Activated T-cell treated with anti-CD3 and anti-CD28 coated beads for 4 hours (primary cell): Measurements from ENCODE around the gene USO1.
"Not testable (repeated sequence)": the region's sequence is repeated elsewhere in the genome, so short reads cannot be mapped to it uniquely, and the experiment has no call there.

Experiments
- DNase-seq: peaks from one replicate; pipeline ENCODE4 v3.0.0-alpha.2; 2020

The USO1 gene

DNA sequence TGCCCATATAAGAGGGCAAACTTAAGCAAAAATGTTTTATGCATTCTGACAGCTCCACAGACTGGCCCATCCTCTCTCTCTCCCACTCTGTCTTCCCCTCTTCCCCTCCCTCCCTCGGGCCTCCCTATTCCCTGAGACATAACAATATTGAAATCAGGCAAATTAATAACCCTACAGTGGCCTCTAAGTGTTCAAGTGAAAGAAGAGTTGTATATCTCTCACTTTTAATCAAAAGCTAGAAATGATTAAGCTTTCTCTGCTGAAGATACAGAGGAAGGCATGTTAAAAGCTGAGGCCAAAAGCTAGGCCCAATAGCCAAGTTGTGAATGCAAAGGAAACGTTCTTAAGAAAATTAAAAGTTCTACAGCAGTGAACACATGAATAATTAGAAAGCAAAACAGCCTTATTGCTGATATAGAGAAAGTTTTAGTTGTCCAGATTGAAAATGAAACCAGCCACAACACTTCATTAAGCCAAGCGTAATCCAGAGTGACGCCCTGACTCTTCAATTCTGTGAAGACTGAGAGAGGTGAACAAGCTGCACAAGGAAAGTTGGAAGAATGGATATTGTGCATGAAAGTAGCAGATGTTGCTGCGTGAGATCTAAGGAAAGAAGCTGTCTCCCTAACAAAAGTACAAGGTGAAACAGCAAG, 54.9 kb downstream of the USO1 start:
- no peak for DNase-seq

DNA sequence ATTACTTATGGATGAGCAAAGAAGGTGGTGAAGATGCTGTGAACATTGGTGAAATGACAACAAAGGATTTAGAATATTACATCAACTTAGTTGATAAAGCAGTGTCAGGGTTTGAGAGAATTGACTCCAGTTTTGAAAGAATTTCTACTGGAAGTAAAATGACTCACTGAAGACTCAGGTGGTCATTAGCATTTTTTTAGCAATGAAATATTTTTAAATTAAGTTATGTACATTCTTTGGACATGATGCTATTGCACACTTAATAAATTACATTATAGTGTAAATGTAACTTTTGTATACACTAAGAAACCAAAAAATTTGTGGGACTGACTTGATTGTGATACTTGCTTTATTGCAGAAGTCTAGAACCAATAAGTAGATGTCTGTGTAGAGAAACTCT, 56.9 kb downstream of the USO1 start:
- no peak for DNase-seq

DNA sequence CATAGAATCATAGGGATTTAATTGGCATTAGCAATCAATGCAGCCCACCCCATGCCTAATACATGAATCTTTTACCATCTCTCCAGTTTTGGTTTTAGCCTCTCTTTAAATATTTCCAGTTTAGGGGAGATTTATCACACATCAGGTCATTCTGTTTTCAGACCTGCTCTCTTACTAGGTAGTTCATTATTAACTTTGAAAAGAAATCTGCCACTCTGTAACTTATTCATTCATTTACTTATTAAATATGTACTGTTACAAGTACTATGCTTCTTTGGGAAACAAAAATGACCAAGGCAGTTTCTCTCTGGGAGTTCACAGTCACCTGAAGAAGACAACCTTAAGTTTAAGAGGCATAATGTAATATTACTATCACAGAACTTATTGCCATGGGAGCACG, 62.1 kb downstream of the USO1 start:
- no peak for DNase-seq

DNA sequence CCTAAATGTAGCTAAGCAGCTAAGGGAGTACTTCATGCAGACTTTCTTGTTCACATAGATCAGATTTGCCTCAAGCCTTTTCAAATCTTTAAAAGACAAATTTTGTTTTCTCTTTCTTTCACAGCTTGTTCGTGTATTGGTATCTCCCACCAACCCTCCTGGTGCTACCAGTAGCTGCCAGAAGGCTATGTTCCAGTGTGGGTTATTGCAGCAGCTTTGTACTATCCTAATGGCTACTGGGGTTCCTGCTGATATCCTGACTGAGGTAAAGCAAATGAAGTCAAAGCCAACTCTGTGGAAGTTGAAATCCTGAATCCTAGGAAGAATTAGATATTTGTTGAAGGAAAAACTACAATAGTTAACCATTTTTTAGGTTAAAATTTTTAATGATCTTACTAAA, 62.6 kb downstream of the USO1 start:
- no peak for DNase-seq

DNA sequence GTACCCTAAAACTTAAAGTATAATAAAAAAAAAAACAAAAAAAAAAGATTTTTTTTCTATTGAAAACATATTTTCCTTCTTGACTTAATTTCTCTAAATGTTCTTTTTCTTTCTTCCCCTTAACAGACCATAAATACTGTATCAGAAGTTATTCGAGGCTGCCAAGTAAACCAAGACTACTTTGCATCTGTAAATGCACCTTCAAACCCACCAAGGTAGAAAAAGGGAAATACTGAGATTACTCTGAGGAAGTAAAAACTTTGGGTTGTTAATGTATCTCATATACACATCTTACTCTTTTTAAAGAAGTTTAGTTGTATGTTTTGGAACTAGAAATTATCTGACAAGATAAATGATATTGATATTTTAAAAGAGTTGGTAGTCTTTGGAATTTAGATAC, 65.6 kb downstream of the USO1 start:
- DNase-seq = no peak

DNA sequence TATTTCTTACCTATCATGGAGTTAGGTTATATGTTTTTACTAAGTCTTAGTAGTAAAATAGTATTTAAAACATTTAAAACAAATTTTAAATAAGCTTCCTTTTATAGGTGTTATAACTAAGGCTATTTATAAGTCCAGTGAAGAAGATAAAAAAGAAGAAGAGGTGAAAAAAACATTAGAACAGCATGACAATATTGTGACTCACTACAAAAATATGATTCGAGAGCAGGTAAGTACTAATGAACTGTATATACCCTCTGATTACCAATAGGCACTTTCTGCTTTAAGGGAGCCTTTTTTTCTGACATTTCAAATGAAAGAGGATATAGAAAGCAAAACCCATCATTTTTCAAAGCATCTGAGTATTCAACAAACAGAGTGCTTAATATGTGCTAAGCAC, 76.6 kb downstream of the USO1 start:
- no peak for DNase-seq

DNA sequence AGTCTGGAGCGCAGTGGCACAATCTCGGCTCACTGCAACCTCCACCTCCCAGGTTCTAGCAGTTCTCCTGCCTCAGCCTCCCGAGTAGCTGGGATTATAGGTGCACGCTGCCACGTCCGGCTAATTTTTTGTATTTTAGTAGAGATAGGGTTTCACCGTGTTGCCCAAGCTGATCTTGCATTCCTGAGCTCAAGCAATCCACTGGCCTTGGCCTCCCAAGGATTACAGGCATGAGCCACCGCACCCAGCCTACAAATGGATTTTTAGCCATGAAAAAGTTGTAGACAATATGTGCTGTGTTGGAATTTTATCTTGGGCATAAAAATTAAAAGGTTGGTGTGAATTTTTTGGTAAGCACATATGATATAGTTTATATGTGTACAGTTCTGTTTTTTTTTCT, 81.7 kb downstream of the USO1 start:
- not testable (repeated sequence) for DNase-seq

DNA sequence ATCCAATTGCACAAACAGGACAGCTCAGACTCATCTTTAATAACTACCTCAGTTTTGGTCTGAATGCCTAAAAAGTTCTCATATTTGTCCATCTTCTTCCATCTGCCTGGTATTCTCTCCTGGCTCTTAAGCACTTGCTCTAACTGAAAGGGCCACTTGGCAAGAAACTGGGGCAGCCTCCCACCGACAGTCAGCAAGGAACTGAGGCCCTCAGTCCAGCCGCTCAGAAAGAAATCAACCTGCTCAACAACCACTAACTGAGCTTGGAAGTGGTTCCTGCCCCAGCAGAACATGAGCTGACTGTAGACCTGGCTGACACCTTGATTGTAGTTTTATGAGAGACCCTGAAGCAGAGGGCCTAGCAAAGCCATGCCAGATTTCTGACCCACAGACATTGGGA, 93.5 kb downstream of the USO1 start:
- no peak for DNase-seq

DNA sequence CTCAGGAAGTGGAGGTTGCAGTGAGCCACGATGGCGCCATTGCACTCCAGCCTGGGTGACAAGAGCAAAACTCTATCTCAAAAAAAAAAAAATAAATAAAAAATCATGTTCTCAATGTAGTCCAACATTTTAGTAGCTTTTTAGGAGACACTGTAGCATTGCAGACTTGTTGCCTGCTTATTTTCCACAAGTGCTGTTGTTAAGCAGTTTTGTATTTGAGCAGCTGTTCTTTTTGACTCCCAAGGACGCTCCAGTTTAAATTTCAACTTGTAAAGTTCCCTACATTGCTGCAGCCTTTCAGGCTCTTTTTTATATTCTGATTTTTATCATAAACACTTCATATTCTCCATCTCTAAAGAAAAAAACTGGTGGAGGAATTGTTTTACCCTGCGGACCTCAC, 94.7 kb downstream of the USO1 start:
- no peak for DNase-seq

DNA sequence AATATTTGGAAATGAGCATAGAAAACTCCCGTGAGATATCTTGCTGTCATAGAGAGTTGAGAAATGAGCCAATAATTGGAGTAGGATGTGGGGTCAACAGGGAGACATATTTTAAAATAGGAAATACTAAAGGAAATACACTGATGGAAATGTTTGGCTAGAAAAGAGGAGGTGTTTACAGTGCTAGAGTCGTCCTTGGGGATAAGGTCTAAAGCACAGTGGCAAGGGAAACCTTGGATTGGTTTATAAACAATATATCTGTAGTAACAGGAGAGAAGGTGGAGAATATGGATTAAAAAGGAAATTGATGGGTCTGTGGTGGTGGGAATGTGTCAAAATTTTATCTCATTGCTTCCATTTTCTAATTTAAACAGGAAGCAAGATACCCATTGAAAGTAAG, 95.8 kb downstream of the USO1 start:
- no peak for DNase-seq

DNA sequence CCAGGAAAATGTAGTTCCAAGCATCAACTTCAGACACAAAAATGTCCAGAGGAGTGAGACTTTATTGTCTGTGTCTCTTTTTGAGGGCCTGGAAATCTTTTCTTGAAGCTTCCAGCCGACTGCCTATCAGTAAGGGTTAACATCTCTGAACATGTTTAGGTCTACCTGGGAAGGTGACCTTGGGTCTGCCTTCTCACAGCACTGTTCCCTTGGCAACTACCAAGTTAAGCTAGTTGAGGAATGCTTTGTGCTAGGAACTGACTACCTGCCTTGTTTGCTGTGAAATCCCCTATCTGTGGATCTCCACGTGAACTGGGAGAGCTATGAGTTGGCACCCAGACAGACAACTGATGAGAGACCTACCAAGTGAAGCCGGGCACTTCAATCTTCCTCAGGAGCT, 96.3 kb downstream of the USO1 start:
- DNase-seq = no peak

DNA sequence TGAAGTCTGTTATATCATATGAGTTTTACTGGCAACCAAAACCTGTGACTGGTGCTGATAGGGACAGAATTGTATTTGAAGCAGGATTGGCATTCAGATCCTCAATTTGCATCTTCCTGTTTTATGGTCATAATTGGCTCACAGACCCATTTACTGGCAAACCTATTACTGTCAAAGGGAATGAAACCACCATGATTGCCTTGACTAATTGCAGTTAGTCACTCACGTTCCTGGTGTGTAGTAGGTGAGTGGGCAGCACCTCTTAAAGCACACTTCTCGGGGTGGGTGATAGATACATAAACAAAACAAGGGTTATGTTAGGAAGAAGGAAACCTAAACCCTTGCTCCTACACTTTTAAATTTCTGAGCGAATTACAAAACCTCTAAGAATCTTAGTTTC, 96.8 kb downstream of the USO1 start:
- no peak for DNase-seq

DNA sequence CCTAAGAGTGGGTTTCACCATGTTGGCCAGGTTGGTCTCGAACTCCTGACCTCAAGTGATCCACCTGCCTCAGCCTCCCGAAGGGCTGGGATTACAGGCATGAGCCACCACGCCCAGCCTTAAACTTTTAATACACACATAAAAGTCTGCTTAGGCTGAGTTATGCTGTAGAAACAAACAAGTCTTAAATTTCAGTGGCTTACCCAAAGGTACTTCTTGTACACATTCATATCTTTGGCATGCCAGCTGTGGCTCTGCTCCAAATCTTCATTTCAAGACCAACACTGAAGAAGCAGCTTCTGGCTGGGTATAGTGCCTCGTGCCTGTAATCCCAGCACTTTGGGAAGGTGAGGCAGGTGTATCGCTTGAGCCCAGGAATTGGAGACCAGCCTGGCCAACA, 97.6 kb downstream of the USO1 start:
- no peak for DNase-seq

DNA sequence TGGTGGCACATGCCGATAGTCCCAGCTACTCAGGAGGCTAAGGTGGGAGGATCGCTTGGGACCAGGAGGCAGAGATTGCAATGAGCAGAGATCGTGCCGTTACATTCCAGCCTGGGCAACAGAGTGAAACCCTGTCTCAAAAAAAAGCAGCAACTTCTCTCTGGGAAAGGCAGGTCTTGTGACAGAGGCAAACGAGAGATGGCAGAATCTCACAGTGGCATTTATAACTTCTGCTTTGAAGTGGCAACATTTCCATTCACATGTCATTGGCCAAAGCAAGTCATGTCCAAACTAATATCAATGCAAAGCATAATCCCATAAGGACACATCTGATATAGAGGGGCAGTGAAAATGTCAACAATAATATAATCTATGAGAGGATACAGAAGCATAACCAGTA, 98.0 kb downstream of the USO1 start:
- no peak for DNase-seq

DNA sequence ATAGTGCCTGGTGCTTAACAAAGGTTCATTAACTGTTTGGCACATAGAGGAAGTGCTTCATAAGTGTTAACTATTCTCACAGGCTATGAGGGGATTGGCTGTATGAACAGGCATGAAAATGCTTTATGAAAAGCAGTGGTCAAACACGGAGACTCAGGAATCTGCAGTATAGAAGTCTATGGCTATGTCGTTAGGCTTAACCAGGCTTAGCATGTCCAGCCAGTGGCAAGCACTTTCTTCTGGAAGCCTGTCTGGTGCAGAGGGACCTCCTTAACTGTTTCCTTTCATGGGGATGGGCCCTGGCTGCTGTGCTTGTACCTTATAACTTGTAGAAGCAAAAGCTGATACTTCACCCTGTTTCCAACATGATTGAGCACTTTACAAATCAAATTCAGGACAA, 99.4 kb downstream of the USO1 start:
- DNase-seq = no peak

DNA sequence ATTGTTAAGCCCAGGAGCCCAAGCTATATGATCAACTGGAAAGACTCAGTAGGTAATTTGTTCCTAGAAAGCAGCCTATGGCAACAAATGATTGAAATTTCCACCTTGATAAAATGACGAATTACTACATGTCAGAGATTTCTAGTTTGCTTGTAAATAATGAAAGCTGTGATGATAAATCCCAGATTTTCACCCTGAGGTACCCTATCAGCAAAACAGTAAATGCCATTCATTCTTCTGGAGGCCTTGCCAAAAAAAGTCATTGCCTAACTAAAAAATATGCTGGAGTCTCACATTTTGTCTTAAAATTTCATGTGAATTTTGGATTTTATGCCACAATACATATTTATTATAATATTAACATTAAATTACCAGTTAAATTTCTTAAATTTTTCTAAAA, 106.5 kb downstream of the USO1 start:
- no peak for DNase-seq

DNA sequence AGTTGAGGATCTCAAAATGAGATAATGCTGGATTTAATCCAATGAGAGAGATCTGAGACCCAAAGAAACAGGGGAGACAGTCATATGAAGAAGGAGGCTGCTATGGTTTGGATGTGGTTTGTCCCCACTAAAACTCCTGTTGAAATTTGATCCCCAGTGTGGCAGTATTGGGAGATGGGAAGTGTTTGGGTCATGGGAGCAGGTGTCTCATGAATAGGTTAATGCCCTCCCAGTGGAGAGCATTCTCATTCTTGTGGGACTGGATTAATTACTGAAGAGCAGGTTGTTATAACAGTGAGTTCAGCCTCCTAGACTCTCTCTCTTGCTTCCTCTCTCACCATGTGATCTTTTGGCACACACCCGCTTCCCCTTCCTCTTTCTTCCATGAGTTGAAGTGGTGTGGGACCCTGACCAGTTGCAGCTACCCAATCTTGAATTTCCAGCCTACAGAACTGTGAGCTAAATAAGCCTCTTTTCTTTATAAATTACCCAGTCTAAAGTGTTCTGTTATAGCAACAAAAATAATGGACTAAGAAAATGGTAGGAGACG, 107.6 kb downstream of the USO1 start:
- DNase-seq = no peak

DNA sequence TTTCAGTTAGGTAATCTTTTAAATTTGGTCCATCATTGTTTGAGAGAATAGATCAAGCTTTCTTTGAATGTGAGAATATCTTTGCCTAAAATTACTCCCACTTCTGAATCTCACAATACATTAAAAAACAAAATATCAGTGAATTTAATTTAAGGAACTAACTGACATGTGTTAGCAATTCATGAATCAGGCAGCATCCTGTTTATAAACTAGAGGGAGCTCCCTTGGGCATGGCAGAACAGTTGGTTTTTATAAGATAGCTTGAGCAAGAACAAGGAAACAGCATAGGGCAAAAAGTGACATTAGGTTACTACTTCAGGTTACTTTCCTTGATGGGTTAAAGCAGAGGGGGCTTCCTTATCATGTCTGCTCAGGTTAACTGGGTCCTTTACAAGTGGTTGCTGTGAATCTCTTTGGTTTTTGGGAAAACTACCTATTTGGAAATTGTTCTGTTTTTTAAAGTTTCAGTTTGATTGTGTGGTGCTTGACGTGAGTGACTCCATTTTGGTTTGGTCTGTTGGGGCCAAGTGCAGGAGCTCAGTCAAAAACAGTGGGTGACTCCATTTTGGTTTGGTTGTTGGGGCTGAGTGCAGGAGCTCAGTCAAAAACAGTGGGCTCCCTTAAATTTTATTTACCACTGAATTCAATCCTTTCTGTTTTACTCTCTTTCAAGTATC, 109.9 kb downstream of the USO1 start:
- DNase-seq = no peak

DNA sequence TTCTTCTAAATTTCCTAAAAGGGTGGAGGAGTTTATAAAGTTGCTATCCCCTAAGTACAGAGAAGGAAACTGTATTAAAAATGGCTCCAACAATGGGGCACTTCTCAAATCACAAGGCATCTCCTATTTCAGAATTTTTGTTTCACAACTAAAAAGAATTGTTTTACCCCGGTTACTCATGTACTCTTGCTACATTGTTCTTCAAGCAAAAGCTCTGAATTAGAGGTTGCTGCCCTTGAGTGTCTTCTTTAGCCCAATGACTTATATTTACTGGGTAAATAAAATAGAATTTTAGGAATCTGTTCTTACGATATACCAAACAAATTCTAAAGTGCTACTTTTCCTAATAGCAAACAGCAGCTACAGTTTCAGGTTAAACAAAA, 110.4 kb downstream of the USO1 start:
- no peak for DNase-seq

DNA sequence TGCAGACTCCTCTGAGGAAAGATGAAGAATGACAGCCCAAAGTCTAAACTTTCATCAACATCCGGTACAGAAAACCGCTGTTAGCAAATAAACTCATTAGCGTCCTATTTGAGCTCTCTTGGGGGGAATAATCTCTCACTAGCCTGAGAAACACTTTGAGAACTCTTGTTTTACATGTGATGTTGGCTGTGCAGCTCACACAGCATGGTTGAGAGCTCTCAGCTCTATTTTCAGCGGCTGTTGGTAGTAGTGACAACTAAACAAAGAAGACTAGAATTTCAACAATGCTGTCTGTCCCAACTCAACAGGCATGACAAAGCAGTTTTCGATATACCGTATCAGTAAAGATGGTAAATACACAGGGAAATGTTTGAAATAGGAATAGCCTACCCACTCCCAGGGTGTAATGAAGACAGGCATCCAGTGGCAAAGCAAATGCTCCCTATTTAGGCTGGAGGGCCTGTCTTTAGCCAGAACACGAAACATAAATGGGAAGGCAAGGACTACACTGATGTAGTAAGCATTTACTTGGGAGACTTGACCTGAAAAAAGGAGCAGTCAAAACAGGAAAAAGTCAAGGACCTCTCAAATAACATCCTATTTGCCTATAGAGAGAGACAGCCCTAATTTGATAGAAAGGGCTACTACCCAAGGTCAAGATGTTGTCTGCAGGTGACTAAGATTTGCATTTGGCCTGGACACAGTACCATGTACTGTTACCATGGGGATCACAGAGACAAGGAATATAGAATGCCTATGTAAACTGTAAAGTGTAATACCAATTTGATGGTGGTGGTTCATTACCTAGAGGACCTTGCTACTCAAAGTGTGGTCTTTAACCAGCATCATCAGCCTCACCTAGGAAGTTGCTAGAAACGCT, 117.5 kb downstream of the USO1 start:
- DNase-seq = no peak

DNA sequence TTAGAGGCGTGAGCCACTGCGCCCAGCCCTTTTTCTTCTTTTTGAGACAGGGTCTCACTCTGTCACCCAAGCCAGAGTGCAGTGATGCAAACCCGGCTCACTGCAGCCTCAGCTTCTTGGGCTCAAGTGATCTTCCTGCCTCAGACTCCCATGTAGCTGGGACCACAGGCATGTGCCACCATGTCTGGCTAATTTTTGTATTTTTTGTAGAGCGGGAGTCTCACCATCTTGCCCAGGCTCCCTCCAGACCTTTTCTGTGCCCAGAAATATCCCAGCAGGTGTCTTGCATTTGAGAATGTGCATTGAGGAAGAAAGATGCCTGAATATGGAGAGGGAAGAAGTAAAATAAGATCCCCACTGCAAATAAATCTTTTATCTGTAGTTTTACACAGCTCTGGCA, 119.2 kb downstream of the USO1 start:
- DNase-seq = no peak

DNA sequence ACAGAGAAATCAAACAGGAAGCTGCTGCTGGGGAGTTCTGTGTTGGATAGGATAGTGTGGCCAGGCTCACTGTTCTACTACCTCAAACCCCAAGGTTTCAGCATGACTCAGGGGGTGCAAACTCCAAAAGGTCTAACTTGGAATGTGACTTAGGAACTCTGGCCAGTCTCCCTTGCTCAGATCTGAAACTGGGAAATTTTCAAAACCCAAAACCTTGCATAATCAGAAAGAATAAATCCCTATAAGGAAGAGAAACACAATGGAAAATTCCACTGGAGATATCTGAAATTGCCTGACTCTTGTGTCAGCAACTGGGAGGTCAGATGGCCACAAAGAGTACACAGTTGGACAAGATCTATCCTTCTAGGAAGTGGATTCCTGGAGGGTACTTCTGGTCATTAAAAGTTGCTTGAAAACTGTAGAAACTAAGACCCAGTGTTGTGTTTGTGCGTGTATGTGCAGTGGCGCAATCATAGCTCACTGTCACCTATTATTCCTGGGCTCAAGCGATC, 119.8 kb downstream of the USO1 start:
- DNase-seq = no peak

DNA sequence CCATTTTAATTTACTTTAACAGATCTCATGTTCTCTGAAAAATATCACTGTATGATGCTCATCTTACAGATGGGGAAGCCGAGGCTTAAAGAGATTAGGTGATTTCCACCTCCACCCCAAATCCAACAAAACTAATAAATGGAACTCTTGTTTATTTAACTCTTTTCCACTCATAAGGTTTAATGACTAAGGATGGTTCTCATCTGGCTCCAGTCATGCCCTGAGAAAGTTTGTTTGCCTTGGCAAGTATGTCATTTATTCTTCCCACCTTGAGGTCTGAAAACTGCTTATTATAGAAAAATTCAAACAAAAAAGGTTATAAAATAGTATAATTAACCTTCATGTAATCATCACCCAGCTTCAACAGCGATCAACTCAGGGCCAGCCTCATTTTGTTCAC, 121.6 kb downstream of the USO1 start:
- DNase-seq = no peak
